NCI-H345 treated with DMSO at 0.1 percent for 48 hours (cell line): ENCODE measurements around the gene CRB2.
"Not testable (repeated sequence)": the region's sequence is repeated elsewhere in the genome, so short reads cannot be mapped to it uniquely, and the experiment has no call there.

ENCODE experiments used
- DNase-seq: peaks from one replicate; lab custom pipeline; 2025; ENCODE audit not compliant: unreplicated experiment; lab: John Stamatoyannopoulos, UW

CRB2 gene

GRCh38 chr9:123327697-123328100, 28.3 kb upstream of the CRB2 start:
- DNase-seq = no peak

GRCh38 chr9:123329329-123329955, 26.6 kb upstream of the CRB2 start:
- no peak for DNase-seq

- DNase-seq = no peak
Observed at GRCh38 chr9:123331346-123332060, 24.5 kb upstream of the CRB2 start.

DNA sequence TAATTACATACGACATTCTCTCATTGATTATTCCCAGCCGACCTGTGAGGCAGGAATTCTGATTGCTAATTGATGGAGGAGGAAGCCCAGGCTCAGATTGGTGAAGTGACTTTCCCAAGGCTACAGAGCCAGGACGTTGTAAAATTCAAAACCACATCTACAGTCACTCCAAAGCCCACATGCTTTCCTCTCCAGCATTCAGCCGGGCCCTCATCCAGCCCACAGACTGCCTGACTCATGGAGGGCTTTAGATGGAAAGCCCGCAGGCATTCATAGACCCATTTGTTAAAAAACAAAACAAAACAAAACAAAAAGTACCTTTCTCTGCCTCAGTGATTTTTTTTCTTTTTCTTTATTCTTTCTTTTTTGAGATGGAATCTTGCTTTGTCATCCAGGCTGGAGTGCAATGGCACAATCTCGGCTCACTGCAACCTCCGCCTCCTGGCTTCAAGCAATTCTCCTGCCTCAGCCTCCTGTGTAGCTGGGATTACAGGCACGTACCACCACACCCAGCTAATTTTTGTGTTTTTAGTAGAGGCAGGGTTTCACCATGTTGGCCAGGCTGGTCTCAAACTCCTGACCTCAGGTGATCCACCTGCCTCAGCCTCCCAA, 22.8 kb upstream of the CRB2 start:
- DNase-seq = not testable (repeated sequence)

DNA sequence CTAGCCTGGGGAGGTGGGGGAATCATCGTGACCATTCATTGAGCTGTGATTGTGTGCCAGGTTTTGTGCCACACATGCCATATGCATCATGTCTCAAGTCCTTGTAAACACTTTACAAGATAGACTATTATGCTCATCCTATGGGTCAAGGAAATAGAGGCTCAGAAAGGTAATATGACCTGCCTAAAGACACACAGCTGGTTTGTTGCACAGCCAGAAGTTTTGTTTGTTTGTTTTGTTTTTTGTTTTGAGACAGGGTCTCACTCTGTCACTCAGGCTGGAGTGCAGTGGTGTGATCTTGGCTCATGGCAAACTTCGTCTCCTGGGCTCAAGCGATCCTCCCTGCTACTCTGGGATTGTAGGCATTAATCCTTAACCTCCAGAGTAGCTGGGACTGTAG, 21.4 kb upstream of the CRB2 start:
- DNase-seq = no peak

DNA sequence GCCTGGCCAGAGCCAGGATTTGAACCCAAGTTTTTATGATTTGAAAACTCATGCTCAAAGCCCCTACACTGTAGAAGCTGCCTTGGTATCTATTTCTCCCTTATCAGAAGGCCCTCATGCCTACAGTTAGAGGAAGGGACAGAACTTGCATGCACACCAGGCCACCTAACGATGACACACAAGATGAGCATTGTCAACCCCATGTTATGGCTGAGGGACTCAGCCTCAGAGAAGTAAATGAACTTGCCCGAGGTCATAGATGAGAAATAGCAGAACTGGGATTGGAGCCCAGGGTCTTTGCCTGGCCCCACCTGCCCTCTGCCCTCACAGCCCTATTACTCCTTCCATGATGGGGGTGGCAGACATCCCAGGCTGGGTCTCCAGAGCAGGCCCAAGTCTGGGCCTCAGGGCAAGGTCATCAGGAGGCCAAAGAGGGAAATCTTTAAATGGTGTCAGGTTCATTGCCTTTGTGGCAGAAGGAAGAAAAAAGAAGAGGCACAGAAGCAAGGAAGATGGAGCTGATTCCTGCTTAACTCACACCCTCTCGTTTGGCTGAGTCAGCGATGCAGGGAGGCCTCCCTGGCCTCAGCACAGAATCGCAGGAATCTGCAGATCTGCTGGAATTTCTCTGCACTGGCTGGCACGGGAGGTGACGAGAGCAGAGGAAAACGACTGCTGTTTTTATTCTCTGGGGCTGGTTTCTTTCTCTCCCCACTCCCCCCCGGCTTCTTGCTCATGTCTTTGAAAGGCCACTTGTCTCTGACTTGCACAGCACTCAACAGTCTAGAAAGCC, 20.6 kb upstream of the CRB2 start:
- no peak for DNase-seq

GRCh38 chr9:123335986-123336329, 20.0 kb upstream of the CRB2 start:
- no peak for DNase-seq

- DNase-seq = no peak
Observed at GRCh38 chr9:123336449-123336848, 19.5 kb upstream of the CRB2 start.

DNA sequence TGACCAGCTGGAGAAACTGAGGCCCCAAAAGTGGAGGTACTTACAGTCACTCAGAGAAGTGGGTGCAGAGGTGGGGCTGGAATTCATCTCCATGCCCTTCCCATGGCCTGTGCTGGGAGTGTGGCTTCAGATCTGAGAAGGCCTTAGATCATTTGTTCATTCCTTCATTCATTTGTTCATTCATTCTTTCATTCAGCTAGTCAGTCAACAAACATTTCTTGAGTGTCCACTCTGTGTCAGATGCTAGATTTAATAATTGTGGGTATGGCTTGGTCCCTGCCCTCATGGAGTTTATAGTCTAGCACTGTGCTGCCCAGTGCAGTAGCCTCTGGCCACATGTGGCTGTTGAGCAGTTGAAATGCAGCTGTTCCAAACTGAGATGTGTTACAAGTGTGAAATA, 19.0 kb upstream of the CRB2 start:
- no peak for DNase-seq

DNA sequence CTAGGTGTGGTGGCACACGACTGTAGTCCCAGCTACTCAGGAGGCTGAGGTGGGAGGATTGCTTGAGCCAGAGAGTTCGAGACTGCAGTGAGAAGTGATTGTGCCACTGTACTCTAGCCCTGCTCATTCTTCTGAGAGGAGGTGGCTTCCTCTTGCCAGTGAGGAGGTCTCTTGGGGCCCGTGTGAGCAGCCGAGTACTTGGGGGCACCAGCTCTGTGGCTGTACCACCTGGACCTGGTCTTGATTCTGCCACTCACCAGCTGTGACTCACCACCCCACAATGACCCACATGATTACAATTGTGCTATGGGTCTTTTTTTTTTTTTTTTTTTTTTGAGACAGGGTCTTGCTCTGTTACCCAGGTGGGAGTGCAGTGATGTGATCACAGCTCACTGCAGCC, 18.0 kb upstream of the CRB2 start:
- DNase-seq = no peak

- no peak for DNase-seq
Observed at GRCh38 chr9:123338710-123339665, 17.0 kb upstream of the CRB2 start.

DNA sequence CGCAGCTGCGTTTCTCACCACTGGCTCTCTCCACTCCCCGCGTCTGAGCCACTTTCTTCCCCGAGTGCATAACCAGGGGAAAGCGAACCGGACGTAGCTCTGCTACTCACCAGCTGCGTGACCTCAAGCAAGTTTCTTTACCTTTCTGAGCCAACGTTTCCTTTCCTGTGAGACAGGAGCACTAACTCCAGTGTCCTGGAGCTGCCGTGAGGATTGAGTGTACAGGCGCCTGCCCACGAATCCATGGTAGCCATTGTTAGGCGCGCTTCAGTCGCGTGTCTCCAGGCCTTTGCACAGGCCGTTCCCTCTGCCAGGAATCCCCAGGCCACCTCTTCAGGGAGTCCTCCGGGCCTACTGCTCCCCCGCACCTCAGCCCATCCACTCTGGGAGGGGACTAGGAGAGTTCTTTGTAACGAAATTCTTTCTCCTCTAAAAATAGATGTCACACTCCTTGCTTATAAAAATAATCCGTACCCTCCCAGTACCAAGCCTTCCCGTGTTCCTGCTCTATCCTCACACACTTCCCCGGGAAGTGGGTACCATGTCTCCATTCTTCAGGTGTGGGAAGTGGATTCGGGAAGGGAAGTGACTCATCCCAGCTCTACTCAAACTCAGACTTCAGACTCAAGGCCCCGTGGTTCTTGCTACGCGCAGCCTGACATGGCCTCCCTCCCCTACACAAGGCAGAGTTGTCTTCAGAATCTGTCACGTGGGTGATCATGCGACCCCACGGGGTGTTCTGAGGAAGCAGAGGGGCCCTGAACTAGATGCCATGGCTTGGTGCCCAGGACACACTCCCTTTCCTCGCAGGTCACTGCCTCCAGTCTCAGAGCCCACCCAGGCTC, 16.1 kb upstream of the CRB2 start:
- no peak for DNase-seq

GRCh38 chr9:123341816-123342215, 14.2 kb upstream of the CRB2 start:
- DNase-seq = no peak

GRCh38 chr9:123342247-123342646, 13.8 kb upstream of the CRB2 start:
- DNase-seq = no peak

DNA sequence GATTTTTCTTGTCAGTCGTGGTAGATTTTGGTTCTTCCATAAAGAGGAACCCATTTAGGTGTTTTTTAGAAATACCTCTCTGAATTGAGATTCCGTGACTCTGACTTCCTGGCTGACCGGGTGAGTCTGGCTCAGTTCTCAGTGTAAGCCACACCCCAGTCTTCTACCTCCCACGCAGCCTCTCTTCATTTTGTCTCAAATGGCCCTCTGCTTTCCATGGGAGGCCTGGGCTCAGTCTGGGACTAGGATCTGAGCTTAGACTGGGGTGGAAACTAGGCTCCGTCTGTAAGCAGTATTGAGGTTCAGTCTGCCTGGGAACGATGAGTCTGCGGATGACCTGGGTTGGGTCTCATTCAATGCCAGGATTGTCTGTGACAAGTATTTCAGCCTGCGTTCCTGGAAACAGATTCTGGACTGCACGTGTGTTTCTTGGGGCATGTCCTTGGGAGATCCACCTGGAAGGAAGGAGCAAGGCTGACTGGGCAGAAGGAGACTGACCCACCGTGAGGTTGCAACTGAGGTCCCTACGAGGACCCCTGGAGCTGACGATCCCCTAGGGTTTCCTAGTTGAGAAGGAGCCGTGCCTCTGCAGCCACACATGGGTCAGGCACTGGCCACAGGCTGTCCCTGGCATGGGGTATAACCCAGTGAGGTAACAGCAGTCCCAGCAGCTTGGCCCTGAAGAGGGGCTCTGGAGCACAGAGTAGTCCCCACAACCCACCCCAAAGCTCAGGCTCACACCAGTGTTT, 12.4 kb upstream of the CRB2 start:
- DNase-seq = no peak

DNA sequence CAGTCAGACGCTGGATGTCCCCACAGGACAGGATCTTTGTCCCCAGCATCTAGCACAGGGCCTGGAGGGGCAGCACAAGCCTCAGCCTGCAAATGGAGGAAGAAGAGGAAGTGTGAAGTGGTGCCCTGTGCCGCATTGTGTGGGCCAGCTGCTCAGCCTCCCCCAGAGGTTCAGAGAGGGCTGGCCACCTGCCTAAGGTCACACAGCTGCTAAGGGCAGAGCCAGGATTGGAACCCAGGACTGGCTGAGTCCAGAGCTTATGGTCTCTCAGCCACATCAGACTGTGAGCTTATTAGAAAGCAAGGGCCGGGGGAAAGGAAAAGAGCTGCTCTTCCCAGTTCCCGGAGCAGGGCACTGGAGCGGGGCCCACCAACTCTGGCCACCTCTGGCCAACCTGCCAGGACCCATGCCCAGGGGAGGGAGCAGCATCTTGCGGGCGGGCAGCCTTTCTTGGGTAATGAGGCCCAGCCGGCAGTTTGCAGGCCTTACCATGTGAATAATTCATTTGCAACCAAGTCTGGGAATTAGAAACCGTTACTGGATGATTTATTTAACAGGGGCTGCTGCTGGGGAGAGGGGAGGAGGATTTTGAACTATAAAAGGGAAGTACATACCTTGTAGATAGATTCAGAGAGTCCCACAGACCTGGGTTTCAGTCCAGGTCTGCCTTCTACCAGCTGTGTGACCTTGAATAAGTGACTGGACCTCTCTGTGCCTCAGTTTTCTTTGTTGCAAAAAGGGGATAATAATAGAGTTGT, 11.6 kb upstream of the CRB2 start:
- DNase-seq = no peak

- DNase-seq = no peak
Observed at GRCh38 chr9:123345567-123345955, 10.4 kb upstream of the CRB2 start.

- DNase-seq = no peak
Observed at GRCh38 chr9:123346026-123346425, 10.0 kb upstream of the CRB2 start.
